ENCODE measurements around the gene ABCC11.

Gene ABCC11
- 0 to 0.24 (median 0.18) reads per million in 4 experiments for total RNA-seq

GRCh38 chr16:48247311-48247710 is at the start of gene ABCC11:
Gene ABCC11 (minus strand): TSS chr16:48247539. CDS start chr16:48231921, 15,618 bp downstream.
- no peak for DNase-seq

- no peak for DNase-seq
Observed at GRCh38 chr16:48295488-48296281, 48.3 kb upstream of the ABCC11 start.

- no peak for DNase-seq
Observed at GRCh38 chr16:48294724-48295123, 47.4 kb upstream of the ABCC11 start.

GRCh38 chr16:48292452-48292851 is 45.1 kb upstream of the ABCC11 start:
- no peak for DNase-seq

- DNase-seq = no peak
Observed at GRCh38 chr16:48291754-48292153, 44.4 kb upstream of the ABCC11 start.

- no peak for DNase-seq
Observed at GRCh38 chr16:48291303-48291702, 44.0 kb upstream of the ABCC11 start.

- no peak for DNase-seq
Observed at GRCh38 chr16:48287239-48287638, 39.9 kb upstream of the ABCC11 start.

GRCh38 chr16:48284772-48285409 is 37.6 kb upstream of the ABCC11 start:
- DNase-seq = no peak

- DNase-seq = no peak
Observed at GRCh38 chr16:48282636-48283263, 35.4 kb upstream of the ABCC11 start.

GRCh38 chr16:48280546-48280945 is 33.2 kb upstream of the ABCC11 start:
- no peak for DNase-seq

GRCh38 chr16:48279199-48279598 is 31.9 kb upstream of the ABCC11 start:
- DNase-seq = no peak

GRCh38 chr16:48277158-48277557 is 29.8 kb upstream of the ABCC11 start:
- DNase-seq = no peak

GRCh38 chr16:48276102-48276501 is 28.8 kb upstream of the ABCC11 start:
- DNase-seq = no peak

GRCh38 chr16:48274476-48274875 is 27.1 kb upstream of the ABCC11 start:
- DNase-seq = no peak

- DNase-seq = no peak
Observed at GRCh38 chr16:48272837-48273421, 25.6 kb upstream of the ABCC11 start.

GRCh38 chr16:48271728-48272127 is 24.4 kb upstream of the ABCC11 start:
- no peak for DNase-seq

- DNase-seq = no peak
Observed at GRCh38 chr16:48269011-48269410, 21.7 kb upstream of the ABCC11 start.

- no peak for DNase-seq
Observed at GRCh38 chr16:48262631-48263030, 15.3 kb upstream of the ABCC11 start.

- no peak for DNase-seq
Observed at GRCh38 chr16:48261569-48261968, 14.2 kb upstream of the ABCC11 start.

GRCh38 chr16:48256579-48257177 is 9.3 kb upstream of the ABCC11 start:
- DNase-seq = no peak

GRCh38 chr16:48252013-48252412 is 4.7 kb upstream of the ABCC11 start:
- DNase-seq = no peak

- DNase-seq = no peak
Observed at GRCh38 chr16:48250520-48251278, 3.4 kb upstream of the ABCC11 start.

Measured in effector CD8-positive, alpha-beta T cell (primary cell).